Testis (tissue), 3 donors: Measurements from ENCODE around the gene CDH10. TPM values are rescaled to one million over a fixed set of nuclear protein-coding genes. Genes with fewer than 3 reads are reported as not detected.

ENCODE experiments used
- DNase-seq: peaks from one replicate; pipeline ENCODE4 v3.0.0-alpha.2; 2019
- H3K27ac ChIP-seq, 2 donors: fragments of 200-600 bp; sonication (generic); one replicate each; pipeline ENCODE4 v1.5.1; 2019
- H3K27me3 ChIP-seq: fragments of 200-600 bp; sonication (generic); one replicate; pipeline ENCODE4 v1.5.1; 2019
- H3K36me3 ChIP-seq: fragments of 200-600 bp; sonication (generic); one replicate; pipeline ENCODE4 v1.5.1; 2017; ENCODE audit warnings: low read depth; ENCODE audit errors: missing control alignments
- H3K4me1 ChIP-seq: fragments of 200-600 bp; sonication (generic); one replicate; pipeline ENCODE4 v1.5.1; 2019
- H3K4me3 ChIP-seq, 2 donors: fragments of 200-600 bp; sonication (generic); one replicate each; pipeline ENCODE4 v1.5.1; 2017 to 2019
- H3K9me3 ChIP-seq: fragments of 200-600 bp; sonication (generic); one replicate; pipeline ENCODE4 v1.5.1; 2017
- CTCF ChIP-seq, 3 experiments: fragments of 450-650 bp in 2 of 3; fragments of 200-600 bp in 1 of 3; sonication (generic) in 1 of 3; IDR thresholded peaks; one replicate each; pipeline ENCODE4 v1.5.1; 2016 to 2019; ENCODE audit warnings: antibody characterized with exemption in 3 of 3, mild to moderate bottlenecking in 2 of 3, moderate library complexity in 1 of 3
- POLR2A ChIP-seq: fragments of 450-650 bp; IDR thresholded peaks from one replicate; pipeline ENCODE4 v1.6.1; 2017; ENCODE audit warnings: antibody characterized with exemption, mild to moderate bottlenecking, moderate library complexity
- WGBS, 2 donors: methylation state at CpG; one replicate each; pipeline ENCODE4 v1.1.5; 2018; 5-methylcytosine and 5-hydroxymethylcytosine counted together
- intact Hi-C: fragments of 100-400 bp; cut with DNase I; formaldehyde crosslinking; loops from one replicate; pipeline ENCODE4 v1.15.1; 2023; ENCODE audit warnings: low total_unique reads
- polyA plus RNA-seq: library from polyadenylated mRNA; stranded (reverse); fragments of 350-450 nt; fragmentation: Illumina TruSeq; extraction: RNeasy Lipid Tissue Mini Kit (QIAGEN cat#74804); gene quantifications from one replicate; pipeline ENCODE4 v1.2.3, GENCODE V29; 2014; ENCODE audit warnings: low read depth, low replicate concordance; ENCODE audit not compliant: insufficient read depth
- total RNA-seq, 2 donors: library from RNA; depleted of rRNA; stranded (reverse); fragments of >200 nt; gene quantifications; one replicate each; pipeline ENCODE4 v1.2.3, GENCODE V29; 2016

CDH10 gene
- total and polyA plus RNA-seq, 3 donors from 2014 or later, result 0.74 to 1.4 (median 0.84) TPM

GRCh38 chr5:24538346-24538745, 106.4 kb downstream of the CDH10 start:
- no peak for TF ChIP-seq CTCF (IDR thresholded peaks at IDR 0.05)
- TF ChIP-seq POLR2A, result no peak
- no peak for DNase-seq

GRCh38 chr5:24535646-24536045, 109.1 kb downstream of the CDH10 start:
- H3K36me3 ChIP-seq, result no peaks in the 10 kb centered on the region
- H3K4me3 ChIP-seq, result no peak overlapping the region
- intact Hi-C loops, result no loop called here
- no peaks in the 10 kb centered on the region for H3K4me1 ChIP-seq
- H3K27me3 ChIP-seq, result no peaks in the 10 kb centered on the region
- no peaks in the 10 kb centered on the region for H3K9me3 ChIP-seq
- no peak overlapping the region for H3K27ac ChIP-seq
- no peak for DNase-seq
- TF ChIP-seq POLR2A (no peak), CTCF (IDR thresholded peaks at IDR 0.05) (no peak)
- WGBS, 2 donors, result 70 to 73% methylated on average over 2 of the region's 2 CpGs

More at GRCh38 chr5:24538346-24538745, 106.4 kb downstream of the CDH10 start:
- Histone ChIP-seq H3K4me3 (no peak overlapping the region), H3K9me3 (no peaks in the 10 kb centered on the region), H3K4me1 (no peaks in the 10 kb centered on the region), H3K27me3 (no peaks in the 10 kb centered on the region), H3K27ac (no peak overlapping the region), H3K36me3 (no peaks in the 10 kb centered on the region)
- WGBS, 2 donors, result 36 to 45% methylated on average over 1 of the region's 1 CpG
- intact Hi-C loops, result no loop called here

GRCh38 chr5:24530906-24531305, 113.9 kb downstream of the CDH10 start:
- no peak for TF ChIP-seq CTCF (IDR thresholded peaks at IDR 0.05)
- TF ChIP-seq POLR2A, result no peak
- no peak overlapping the region for H3K4me3 ChIP-seq
- H3K27me3 ChIP-seq, result no peaks in the 10 kb centered on the region
- intact Hi-C loops, result no loop called here
- no peak for DNase-seq
- H3K9me3 ChIP-seq, result no peaks in the 10 kb centered on the region
- no peak overlapping the region for H3K27ac ChIP-seq
- H3K36me3 ChIP-seq, result no peaks in the 10 kb centered on the region
- WGBS, 2 donors, result 96 to 100% methylated on average over 1 of the region's 1 CpG
- no peaks in the 10 kb centered on the region for H3K4me1 ChIP-seq

- 73 to 81% methylated on average over 7 of the region's 7 CpGs for WGBS, 2 donors
- H3K27ac ChIP-seq, result no peak overlapping the region
- H3K27me3 ChIP-seq, result no peaks in the 10 kb centered on the region
- no peak for DNase-seq
- no peaks in the 10 kb centered on the region for H3K36me3 ChIP-seq
- no peaks in the 10 kb centered on the region for H3K9me3 ChIP-seq
- intact Hi-C loops, result no loop called here
- TF ChIP-seq CTCF (IDR thresholded peaks at IDR 0.05) (no peak), POLR2A (no peak)
- H3K4me1 ChIP-seq, result no peaks in the 10 kb centered on the region
- H3K4me3 ChIP-seq, result no peak overlapping the region
Measured at GRCh38 chr5:24525414-24525813, 119.4 kb downstream of the CDH10 start.

- H3K4me1 ChIP-seq, result no peaks in the 10 kb centered on the region
- H3K36me3 ChIP-seq, result no peaks in the 10 kb centered on the region
- TF ChIP-seq CTCF (IDR thresholded peaks at IDR 0.05) (no peak), POLR2A (no peak)
- intact Hi-C loops, result no loop called here
- no peak overlapping the region for H3K4me3 ChIP-seq
- H3K27me3 ChIP-seq, result no peaks in the 10 kb centered on the region
- DNase-seq, result no peak
- no peak overlapping the region for H3K27ac ChIP-seq
- no peaks in the 10 kb centered on the region for H3K9me3 ChIP-seq
Measured at GRCh38 chr5:24512423-24512822, 132.4 kb downstream of the CDH10 start.
